Muscle layer of colon (tissue), 2 donors: ENCODE results near the gene ARMH4.

Source experiments
- H3K27ac ChIP-seq: one replicate; pipeline ENCODE4 v1.7.0; 2013; ENCODE audit warnings: low read depth, mild to moderate bottlenecking, low read length, moderate library complexity
- H3K27me3 ChIP-seq, 2 donors: one replicate each; pipeline ENCODE4 v1.7.0; 2013; ENCODE audit warnings: low read length in 2 of 2, mild to moderate bottlenecking in 2 of 2; ENCODE audit not compliant: insufficient read depth in 2 of 2, control insufficient read depth in 1 of 2
- H3K36me3 ChIP-seq: one replicate; pipeline ENCODE4 v1.7.0; 2013; ENCODE audit warnings: mild to moderate bottlenecking, low read length; ENCODE audit not compliant: insufficient read depth
- H3K4me1 ChIP-seq: one replicate; pipeline ENCODE4 v1.7.0; 2013; ENCODE audit warnings: mild to moderate bottlenecking, low read length; ENCODE audit not compliant: insufficient read depth
- H3K4me3 ChIP-seq, 2 donors: one replicate each; pipeline ENCODE4 v1.7.0; 2013; ENCODE audit warnings: low read length in 2 of 2, low read depth in 1 of 2, mild to moderate bottlenecking in 1 of 2, moderate library complexity in 1 of 2
- H3K9ac ChIP-seq: one replicate; pipeline ENCODE4 v1.7.0; 2013; ENCODE audit warnings: low read length
- H3K9me3 ChIP-seq: one replicate; pipeline ENCODE4 v1.7.0; 2013; ENCODE audit warnings: mild to moderate bottlenecking, low read length
- donor health status: abdominal sarcoma.
- donor health status: Adenocarcinoma of cecum.

ARMH4 gene

DNA sequence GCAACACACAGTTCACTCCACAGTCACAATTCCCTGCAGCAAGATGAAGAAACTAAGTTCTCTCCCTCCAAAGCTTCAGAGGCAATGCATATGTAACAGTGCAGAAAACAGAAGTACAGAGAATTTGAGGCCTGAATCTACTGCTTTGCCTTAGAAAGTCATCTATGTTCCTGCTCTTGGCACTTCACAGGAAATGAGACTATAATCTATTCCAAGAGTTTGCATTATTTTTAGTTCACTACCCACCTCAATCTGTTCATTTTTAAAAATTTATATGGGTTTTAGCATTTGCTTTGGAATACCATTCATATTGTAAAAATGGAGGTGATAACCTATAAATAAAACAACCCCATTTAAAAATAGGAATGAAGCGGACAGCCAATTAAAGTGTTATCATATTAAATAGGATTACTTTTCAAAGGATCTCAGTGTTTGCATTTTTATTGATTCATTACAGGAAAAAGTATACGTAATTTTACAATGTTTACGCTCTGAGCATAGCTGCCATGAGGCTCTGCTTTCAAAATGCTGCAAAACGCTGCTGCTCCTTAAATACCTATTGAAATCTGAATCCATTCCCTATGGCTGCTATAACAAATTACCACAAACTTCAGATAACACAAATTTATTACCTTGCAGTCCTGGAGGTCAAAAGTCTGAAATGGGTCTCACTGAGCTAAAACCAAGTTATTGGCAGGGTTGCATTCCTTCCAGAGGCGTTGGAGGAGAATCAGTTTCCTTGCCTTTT, 60.0 kb downstream of the ARMH4 start:
- Histone ChIP-seq H3K36me3 (no peaks in the 10 kb centered on the region), H3K9me3 (no peaks in the 10 kb centered on the region), H3K4me3 (no peak overlapping the region), H3K27me3 (no peaks in the 10 kb centered on the region), H3K4me1 (no peaks in the 10 kb centered on the region), H3K9ac (no peak overlapping the region), H3K27ac (no peak overlapping the region)

DNA sequence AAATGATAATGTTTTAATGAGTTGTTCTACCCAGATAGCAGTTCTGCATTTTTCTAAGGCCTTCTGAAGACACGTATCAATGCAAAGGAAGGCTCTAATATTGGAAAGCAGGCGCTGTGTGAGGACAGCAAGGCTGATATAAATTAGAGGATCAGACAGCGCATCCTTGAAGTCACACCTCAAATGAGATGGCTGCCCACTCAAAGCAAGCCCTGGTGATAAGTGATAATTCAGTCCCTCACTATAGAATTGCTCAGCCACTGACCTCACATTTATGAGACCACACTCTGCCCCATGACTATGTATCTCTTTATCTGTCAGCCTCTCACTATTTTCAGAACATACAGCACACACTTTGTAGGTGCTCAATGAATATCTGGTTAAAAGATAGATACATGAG, 62.4 kb downstream of the ARMH4 start:
- Histone ChIP-seq H3K4me3 (no peak overlapping the region), H3K27me3 (no peaks in the 10 kb centered on the region), H3K4me1 (no peaks in the 10 kb centered on the region), H3K9me3 (no peaks in the 10 kb centered on the region), H3K27ac (no peak overlapping the region), H3K36me3 (no peaks in the 10 kb centered on the region), H3K9ac (no peak overlapping the region)

DNA sequence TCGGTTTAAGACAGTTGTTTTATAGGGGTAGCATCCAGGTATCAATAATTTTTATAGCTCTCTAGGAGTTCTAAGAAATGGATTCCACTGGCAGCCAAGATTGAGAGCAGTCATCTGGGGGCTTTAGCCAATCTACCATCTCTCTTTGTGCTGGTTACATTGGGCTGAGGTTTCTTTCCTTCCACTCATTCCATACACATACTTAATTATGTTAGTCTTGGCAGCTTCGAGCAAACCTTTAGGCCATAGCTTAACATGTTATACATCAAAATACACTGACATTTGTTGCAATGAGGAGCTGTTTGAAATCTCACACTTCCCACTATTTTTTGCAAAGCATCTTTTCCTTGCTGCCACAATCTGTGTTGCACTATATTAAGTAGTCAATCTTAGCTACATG, 63.1 kb downstream of the ARMH4 start:
- no peaks in the 10 kb centered on the region for H3K4me1 ChIP-seq
- H3K4me3 ChIP-seq, result no peak overlapping the region
- no peak overlapping the region for H3K9ac ChIP-seq
- no peaks in the 10 kb centered on the region for H3K27me3 ChIP-seq
- H3K27ac ChIP-seq, result no peak overlapping the region
- H3K36me3 ChIP-seq, result no peaks in the 10 kb centered on the region
- H3K9me3 ChIP-seq, result no peaks in the 10 kb centered on the region

DNA sequence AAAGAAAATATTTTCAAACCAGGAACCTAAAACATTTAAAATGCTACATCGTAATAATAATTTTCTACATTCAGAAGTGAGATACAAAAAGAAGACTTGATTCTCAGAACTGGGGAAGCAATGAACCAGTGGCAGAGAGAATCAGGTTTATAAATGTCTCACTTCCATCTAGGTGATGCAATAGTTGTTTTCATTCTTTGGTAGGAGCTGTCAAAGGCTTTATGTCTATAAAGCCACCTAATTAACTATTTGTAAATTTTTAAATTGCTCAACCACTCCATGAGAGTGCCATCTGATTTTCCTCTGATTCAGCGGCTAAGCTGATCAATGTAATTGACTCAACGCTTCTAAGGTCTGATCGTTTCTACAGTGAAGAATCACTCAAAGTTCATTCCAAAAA, 66.1 kb downstream of the ARMH4 start:
- H3K9ac ChIP-seq, result no peak overlapping the region
- no peak overlapping the region for H3K27ac ChIP-seq
- H3K4me3 ChIP-seq, result no peak overlapping the region
- H3K4me1 ChIP-seq, result peaks cover 7% of the 10 kb centered on the region
- no peaks in the 10 kb centered on the region for H3K9me3 ChIP-seq
- no peaks in the 10 kb centered on the region for H3K36me3 ChIP-seq
- no peaks in the 10 kb centered on the region for H3K27me3 ChIP-seq

DNA sequence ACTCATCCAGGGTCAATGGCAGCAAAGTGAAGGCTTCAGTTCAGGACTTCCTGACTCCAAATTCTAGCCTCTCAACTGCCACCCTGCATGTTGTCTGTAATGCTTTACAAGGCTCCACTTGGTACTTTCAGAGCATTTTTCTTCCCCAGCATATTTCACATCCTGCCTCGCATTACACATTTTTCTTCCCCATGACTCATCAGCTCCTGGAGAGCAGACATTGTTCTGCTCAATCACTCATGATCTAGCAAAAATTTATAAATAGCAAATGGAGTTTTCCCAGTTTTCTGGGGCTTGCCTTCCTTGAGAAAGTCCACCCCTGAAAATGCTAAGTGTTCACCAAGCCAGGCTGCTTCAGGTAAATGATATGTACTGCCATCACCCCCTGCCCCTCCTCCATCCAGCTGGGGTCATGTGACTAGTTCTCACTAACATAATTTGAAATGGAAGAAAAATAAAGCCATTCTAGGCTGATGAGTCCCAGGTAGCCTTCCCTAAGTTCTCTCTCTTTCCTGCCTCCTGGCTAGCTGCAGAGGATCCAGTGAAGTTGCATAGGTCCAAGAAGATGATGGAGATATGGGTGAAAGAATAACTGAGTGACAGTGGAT, 69.4 kb downstream of the ARMH4 start:
- H3K27ac ChIP-seq, result no peak overlapping the region
- peaks cover 16% of the 10 kb centered on the region for H3K4me1 ChIP-seq
- no peak overlapping the region for H3K4me3 ChIP-seq
- no peak overlapping the region for H3K9ac ChIP-seq
- no peaks in the 10 kb centered on the region for H3K36me3 ChIP-seq
- H3K27me3 ChIP-seq, result no peaks in the 10 kb centered on the region
- no peaks in the 10 kb centered on the region for H3K9me3 ChIP-seq

DNA sequence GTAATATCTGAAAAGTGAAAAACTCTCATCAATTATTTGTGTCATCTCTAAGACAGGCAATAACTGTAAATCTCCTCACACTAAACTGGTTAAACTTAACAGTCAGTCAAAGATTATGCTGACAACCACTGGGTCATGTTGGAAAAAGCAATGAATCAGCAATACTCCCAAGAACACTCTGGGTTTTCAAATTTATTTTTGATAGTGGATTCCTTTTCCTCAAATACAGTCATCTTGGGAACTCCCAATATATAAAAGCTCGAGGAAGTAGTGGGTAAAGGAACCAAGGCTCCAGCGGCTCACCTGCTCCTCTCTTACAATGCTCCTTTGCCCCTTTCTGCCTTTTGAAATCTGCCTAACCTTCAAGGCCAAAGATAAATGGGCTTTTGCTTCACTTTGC, 70.0 kb downstream of the ARMH4 start:
- Histone ChIP-seq H3K4me1 (peaks cover 16% of the 10 kb centered on the region), H3K9me3 (no peaks in the 10 kb centered on the region), H3K9ac (no peak overlapping the region), H3K27me3 (no peaks in the 10 kb centered on the region), H3K27ac (no peak overlapping the region), H3K36me3 (no peaks in the 10 kb centered on the region), H3K4me3 (no peak overlapping the region)

DNA sequence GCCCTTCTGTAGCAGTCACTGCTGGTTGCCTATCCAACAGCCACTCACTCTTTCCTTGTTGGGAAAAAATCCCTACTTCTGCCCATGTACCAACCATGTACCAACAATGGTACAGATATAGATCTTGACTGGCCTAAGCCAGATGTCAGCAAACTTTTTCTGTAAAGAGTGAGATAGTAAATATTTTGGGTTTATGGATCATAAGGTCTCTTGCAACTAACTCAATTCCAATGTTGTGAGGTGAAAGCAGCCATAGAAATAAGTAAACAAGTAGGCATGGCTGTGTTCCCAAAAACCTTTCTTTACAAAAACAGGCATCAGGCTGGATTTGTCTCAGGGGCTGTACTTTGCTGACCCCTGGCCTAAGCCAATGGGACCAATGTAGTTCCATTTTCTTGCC, 73.5 kb downstream of the ARMH4 start:
- Histone ChIP-seq H3K4me1 (peaks cover 16% of the 10 kb centered on the region), H3K27me3 (no peaks in the 10 kb centered on the region), H3K27ac (no peak overlapping the region), H3K4me3 (no peak overlapping the region), H3K36me3 (no peaks in the 10 kb centered on the region), H3K9me3 (no peaks in the 10 kb centered on the region), H3K9ac (no peak overlapping the region)

DNA sequence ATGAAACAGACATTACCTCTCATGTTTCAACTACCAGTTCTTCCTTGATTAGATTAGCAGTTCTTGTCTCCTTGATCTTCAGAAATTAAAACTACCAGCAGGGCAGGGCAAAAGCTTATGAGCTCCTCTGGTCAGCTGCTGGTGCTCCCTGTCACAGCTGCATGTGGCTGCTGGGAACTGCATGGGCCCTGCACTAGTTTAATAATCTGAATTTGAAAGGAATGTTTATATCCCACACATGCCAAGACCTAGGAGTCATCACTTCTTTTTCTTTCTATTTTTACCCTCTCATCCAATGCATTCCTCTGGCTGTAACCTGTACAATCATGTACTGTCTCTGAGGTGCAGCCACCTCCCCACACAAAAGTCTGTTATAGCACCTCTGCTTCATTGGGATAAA, 73.9 kb downstream of the ARMH4 start:
- Histone ChIP-seq H3K4me3 (no peak overlapping the region), H3K27me3 (no peaks in the 10 kb centered on the region), H3K4me1 (peaks cover 16% of the 10 kb centered on the region), H3K9ac (no peak overlapping the region), H3K36me3 (no peaks in the 10 kb centered on the region), H3K9me3 (no peaks in the 10 kb centered on the region), H3K27ac (no peak overlapping the region)

DNA sequence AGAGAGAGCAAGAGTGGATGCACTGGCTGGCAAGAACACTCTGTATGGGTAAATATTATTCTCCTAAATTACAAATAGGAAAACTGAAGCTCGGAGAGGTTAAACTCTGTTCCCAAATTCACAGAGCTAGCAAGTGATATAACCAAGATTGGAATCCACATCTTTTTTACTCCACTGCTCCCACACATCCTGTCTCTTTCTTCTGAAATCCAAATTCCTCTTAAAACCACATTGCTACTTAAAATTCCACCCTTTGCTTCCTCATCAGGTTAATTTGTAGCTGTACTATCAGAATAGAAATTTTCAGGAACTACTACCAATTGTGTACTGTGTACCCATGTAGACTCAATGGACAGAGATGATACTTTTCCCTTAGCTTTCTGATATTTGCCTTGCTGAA, 74.4 kb downstream of the ARMH4 start:
- Histone ChIP-seq H3K9ac (no peak overlapping the region), H3K27me3 (no peaks in the 10 kb centered on the region), H3K36me3 (no peaks in the 10 kb centered on the region), H3K4me3 (no peak overlapping the region), H3K4me1 (peaks cover 14% of the 10 kb centered on the region), H3K27ac (no peak overlapping the region), H3K9me3 (no peaks in the 10 kb centered on the region)

DNA sequence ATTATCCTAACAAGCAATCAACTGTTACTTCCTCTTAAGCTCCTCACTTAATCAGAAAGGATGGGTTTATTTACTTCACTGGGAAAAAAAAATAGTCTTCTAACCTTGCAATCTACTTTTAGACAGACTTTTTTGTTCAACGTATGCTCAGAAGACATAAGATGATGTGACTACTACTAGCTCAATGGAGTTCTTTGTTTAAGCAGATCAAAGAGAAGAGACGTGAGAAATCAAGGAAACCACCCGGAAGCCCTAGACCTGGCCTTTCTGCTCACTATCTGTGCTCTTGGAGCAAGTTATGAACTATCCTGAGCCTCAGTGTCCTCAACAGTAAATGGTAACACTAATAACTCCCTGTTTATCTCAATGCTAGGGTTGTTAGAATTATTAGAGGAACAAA, 78.5 kb downstream of the ARMH4 start:
- H3K4me3 ChIP-seq, result no peak overlapping the region
- H3K9ac ChIP-seq, result no peak overlapping the region
- no peaks in the 10 kb centered on the region for H3K36me3 ChIP-seq
- H3K9me3 ChIP-seq, result no peaks in the 10 kb centered on the region
- H3K27ac ChIP-seq, result no peak overlapping the region
- no peaks in the 10 kb centered on the region for H3K27me3 ChIP-seq
- H3K4me1 ChIP-seq, result peaks cover 8% of the 10 kb centered on the region

DNA sequence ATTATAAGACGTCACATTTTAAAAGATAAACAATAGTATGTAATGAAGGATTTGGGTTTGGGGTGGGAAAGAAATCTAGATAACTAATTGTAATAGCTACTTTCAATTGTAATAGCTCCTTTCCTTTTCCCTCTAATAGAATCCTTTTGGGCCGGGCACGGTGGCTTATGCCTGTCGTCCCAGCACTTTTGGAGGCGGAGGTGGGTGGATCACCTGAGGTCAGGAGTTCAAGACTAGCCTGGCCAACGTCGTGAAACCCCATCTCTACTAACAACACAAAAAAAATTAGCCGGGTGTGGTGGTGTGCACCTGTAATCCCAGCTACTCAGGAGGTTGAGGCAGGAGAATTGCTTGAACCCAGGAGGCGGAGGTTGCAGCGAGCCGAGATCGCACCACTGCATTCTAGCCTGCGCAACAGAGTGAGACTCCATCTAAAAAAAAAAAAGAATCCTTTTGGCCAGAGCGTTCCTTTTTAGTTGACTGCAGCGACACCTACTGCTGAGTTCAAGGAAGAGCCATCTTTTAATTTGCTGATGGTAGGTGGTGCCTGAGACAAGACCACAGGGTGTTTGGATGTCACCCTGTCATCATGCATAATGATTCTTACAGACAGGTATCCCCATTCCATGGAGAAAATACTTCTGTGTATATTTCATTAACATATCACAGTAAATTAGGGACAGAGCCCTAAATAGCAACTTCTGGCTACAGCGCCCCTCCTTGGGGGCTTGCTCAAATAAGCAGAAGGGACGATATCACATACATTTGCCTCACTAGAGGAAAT, 79.5 kb downstream of the ARMH4 start:
- H3K4me3 ChIP-seq, result no peak overlapping the region
- H3K36me3 ChIP-seq, result no peaks in the 10 kb centered on the region
- H3K27me3 ChIP-seq, result no peaks in the 10 kb centered on the region
- H3K27ac ChIP-seq, result no peak overlapping the region
- H3K4me1 ChIP-seq, result no peaks in the 10 kb centered on the region
- H3K9ac ChIP-seq, result no peak overlapping the region
- no peaks in the 10 kb centered on the region for H3K9me3 ChIP-seq
